CD14-positive monocyte (primary cell): ENCODE results near the gene TMEM205. TPM values are rescaled to one million over a fixed set of nuclear protein-coding genes. Genes with fewer than 3 reads are reported as not detected.

ENCODE experiments used
- DNase-seq, 3 donors: peaks; one replicate each; pipeline ENCODE4 v3.0.0-alpha.2; 2011 to 2022
- H2AFZ ChIP-seq: 2 replicates; pipeline ENCODE4 v1.6.0; 2012; ENCODE audit warnings: mild to moderate bottlenecking, low read depth, low read length, inconsistent platforms; ENCODE audit not compliant: insufficient read depth, poor library complexity, severe bottlenecking
- H3K27ac ChIP-seq, 2 donors: 1 replicate in 1 of 2; 2 replicates in 1 of 2; pipeline ENCODE4 v1.5.1; 2012 to 2013; ENCODE audit warnings: low read length in 2 of 2, control low read depth in 1 of 2, inconsistent platforms in 1 of 2, low read depth in 1 of 2, mild to moderate bottlenecking in 1 of 2
- H3K27me3 ChIP-seq, 2 donors: one replicate each; pipeline versions ENCODE4 v1.6.0 to v1.6.1; 2011 to 2013; ENCODE audit warnings: low read length in 2 of 2; ENCODE audit not compliant: control insufficient read depth in 2 of 2, insufficient read depth in 2 of 2
- H3K36me3 ChIP-seq, 2 donors: replicated peaks in 1 of 2; 1 replicate in 1 of 2; 2 replicates in 1 of 2; pipeline versions ENCODE4 v1.5.1 to v1.6.1; 2012 to 2013; ENCODE audit warnings: low read length in 2 of 2, control low read depth in 1 of 2, inconsistent platforms in 1 of 2, mild to moderate bottlenecking in 1 of 2; ENCODE audit not compliant: insufficient read depth in 2 of 2, control insufficient read depth in 1 of 2
- H3K4me1 ChIP-seq, 2 donors: 1 replicate in 1 of 2; 2 replicates in 1 of 2; pipeline versions ENCODE4 v1.5.1 to v1.6.1; 2012 to 2013; ENCODE audit warnings: low read length in 2 of 2, control low read depth in 1 of 2, inconsistent platforms in 1 of 2, mild to moderate bottlenecking in 1 of 2, moderate library complexity in 1 of 2; ENCODE audit not compliant: insufficient read depth in 2 of 2, control insufficient read depth in 1 of 2
- H3K4me2 ChIP-seq: replicated peaks from 2 replicates; pipeline ENCODE3; 2012; ENCODE audit warnings: low read length, moderate library complexity, mild to moderate bottlenecking; ENCODE audit not compliant: poor library complexity, severe bottlenecking; ENCODE audit errors: extremely low read depth
- H3K4me3 ChIP-seq, 3 experiments: fragments of 200-600 bp in 1 of 3; sonication (generic) in 1 of 3; replicated peaks in 1 of 3; 1 replicate in 2 of 3; 2 replicates in 1 of 3; pipeline ENCODE4 v1.5.1; 2011 to 2013; ENCODE audit warnings: low read length in 3 of 3, mild to moderate bottlenecking in 3 of 3, control low read depth in 2 of 3, low read depth in 2 of 3, inconsistent platforms in 1 of 3, moderate library complexity in 1 of 3
- H3K79me2 ChIP-seq: 2 replicates; pipeline ENCODE4 v1.6.0; 2012; ENCODE audit warnings: mild to moderate bottlenecking, control low read depth, inconsistent platforms, low read length, moderate library complexity; ENCODE audit not compliant: insufficient read depth
- H3K9ac ChIP-seq: 2 replicates; pipeline ENCODE4 v1.6.0; 2017; ENCODE audit warnings: low read length, mild to moderate bottlenecking; ENCODE audit not compliant: insufficient read depth, poor library complexity, severe bottlenecking
- H3K9me3 ChIP-seq, 2 donors: replicated peaks in 1 of 2; 1 replicate in 1 of 2; 2 replicates in 1 of 2; pipeline versions ENCODE4 v1.5.1 to v1.6.1; 2012 to 2013; ENCODE audit warnings: low read length in 2 of 2, control low read depth in 1 of 2; ENCODE audit not compliant: control insufficient read depth in 1 of 2, insufficient read depth in 1 of 2
- H4K20me1 ChIP-seq: 2 replicates; pipeline ENCODE4 v1.6.0; 2012; ENCODE audit warnings: mild to moderate bottlenecking, low read length, control low read depth, moderate library complexity; ENCODE audit not compliant: insufficient read depth
- H3K27ac Mint-ChIP-seq, 7 donors: one replicate each; pipeline ENCODE4 v1.8.0; 2020; ENCODE audit warnings: mild to moderate bottlenecking in 7 of 7, mixed read lengths in 7 of 7, moderate library complexity in 6 of 7, inconsistent platforms in 2 of 7
- H3K27me3 Mint-ChIP-seq, 3 donors: one replicate each; pipeline ENCODE4 v1.8.0; 2021 to 2022; ENCODE audit warnings: low read depth in 3 of 3, mild to moderate bottlenecking in 3 of 3, mixed read lengths in 3 of 3, moderate library complexity in 3 of 3, inconsistent platforms in 1 of 3
- H3K36me3 Mint-ChIP-seq, 2 donors: one replicate each; pipeline ENCODE4 v1.8.0; 2020; ENCODE audit warnings: mixed read lengths in 2 of 2, inconsistent platforms in 1 of 2, mild to moderate bottlenecking in 1 of 2
- H3K4me1 Mint-ChIP-seq: one replicate; pipeline ENCODE4 v1.8.0; 2020; ENCODE audit warnings: mild to moderate bottlenecking, mixed read lengths
- H3K4me3 Mint-ChIP-seq, 2 donors: one replicate each; pipeline ENCODE4 v1.8.0; 2020; ENCODE audit warnings: mild to moderate bottlenecking in 2 of 2, mixed read lengths in 2 of 2, moderate library complexity in 1 of 2
- H3K9me3 Mint-ChIP-seq, 7 donors: one replicate each; pipeline ENCODE4 v1.8.0; 2020 to 2022; ENCODE audit warnings: mixed read lengths in 7 of 7, mild to moderate bottlenecking in 6 of 7, moderate library complexity in 6 of 7, inconsistent platforms in 2 of 7
- WGBS: methylation state at CpG from one replicate; pipeline ENCODE4 v1.1.5; 2013; ENCODE audit warnings: missing lambda C conversion rate; ENCODE audit not compliant: insufficient coverage; 5-methylcytosine and 5-hydroxymethylcytosine counted together
- intact Hi-C, 2 donors: fragments of 100-400 bp; cut with micrococcal nuclease; formaldehyde crosslinking; loops; one replicate each; pipeline versions ENCODE4 v1.15.0 to v1.15.1; 2023
- polyA plus RNA-seq, 3 donors: library from polyadenylated mRNA; depleted of rRNA in 1 of 3; unstranded in 2 of 3; stranded (reverse) in 1 of 3; fragments of 300-500 nt in 2 of 3; fragments of >200 nt in 1 of 3; fragmentation: Illumina TruSeq in 2 of 3; gene quantifications; 1 replicate in 2 of 3; 2 replicates in 1 of 3; pipeline ENCODE4 v1.2.3, GENCODE V29; 2012 to 2021
- TF ChIP-seq, protein P1 (sequence below): fragments of 200-600 bp; IDR thresholded peaks from one replicate; pipeline ENCODE4 v1.8.0; 2022; ENCODE audit warnings: antibody characterized with exemption, mild to moderate bottlenecking

The TMEM205 gene
- polyA plus RNA-seq, 3 donors: 252 to 335 (median 263) TPM

DNA sequence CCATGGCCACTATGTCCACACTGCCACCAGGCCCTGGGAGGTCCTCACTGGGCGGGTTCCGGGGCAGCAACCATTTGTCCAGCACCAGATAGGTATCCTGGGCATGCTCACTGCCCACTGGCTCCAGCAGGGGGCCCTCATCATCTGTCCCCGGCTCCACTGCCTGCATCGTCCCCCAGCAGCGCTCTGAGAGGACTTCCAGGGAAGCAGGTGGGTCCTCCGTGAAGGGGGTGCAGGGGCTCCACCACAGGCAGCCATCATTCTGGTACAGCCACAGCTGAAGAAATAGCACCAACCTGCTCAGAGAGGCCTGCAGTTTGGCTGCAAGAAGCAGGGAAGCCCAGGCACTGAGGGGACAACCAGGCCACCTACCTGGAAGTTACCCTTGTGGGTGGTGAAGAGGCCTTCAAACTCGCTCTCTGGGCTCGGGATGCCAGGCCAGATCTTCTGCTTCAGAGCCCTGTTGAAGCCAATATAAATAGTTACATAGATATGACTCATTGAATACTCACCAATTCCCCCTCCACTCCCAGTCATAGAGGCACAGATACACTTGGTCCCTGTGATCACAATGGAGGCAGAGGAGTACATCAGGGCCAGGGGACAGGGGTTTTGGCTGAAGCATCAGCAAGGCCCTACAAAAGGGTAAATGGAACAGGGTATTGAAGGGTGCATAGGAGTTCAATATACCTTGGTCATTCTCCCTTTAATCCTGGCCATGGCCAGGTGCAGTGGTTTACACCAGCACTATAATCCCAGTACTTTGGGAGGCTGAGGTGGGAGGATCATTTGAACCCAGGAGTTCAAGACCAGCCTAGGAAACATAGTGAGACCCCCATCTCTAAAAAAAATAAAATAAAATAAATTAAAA, 32.5 kb upstream of the TMEM205 start:
- Histone ChIP-seq H3K9ac (no peak overlapping the region), H3K27me3 (peaks cover 0 to 11% of the 10 kb centered on the region in 2 donors), H3K9me3 (no peaks in the 10 kb centered on the region), H3K4me3 (no peak overlapping the region), H2AFZ (no peak overlapping the region), H3K79me2 (peaks cover 55% of the 10 kb centered on the region), H4K20me1 (no peaks in the 10 kb centered on the region), H3K4me1 (peaks cover 75 to 96% of the 10 kb centered on the region in 2 donors), H3K4me2 (peak overlapping the region; percentile 11), H3K27ac (peak overlapping the region; percentile 9 to 85), H3K36me3 (no peaks in the 10 kb centered on the region)
- Mint-ChIP-seq H3K27me3 (peaks cover 12 to 18% (median 16%) of the 10 kb centered on the region in 3 donors), H3K4me1 (peaks cover 46% of the 10 kb centered on the region), H3K4me3 (no peak overlapping the region), H3K27ac (peak overlapping the region; percentile 38 to 87 (median 80)), H3K36me3 (peaks cover 7 to 15% of the 10 kb centered on the region in 2 donors), H3K9me3 (peaks cover 0 to 4% (median 0%) of the 10 kb centered on the region in 7 donors)
- intact Hi-C loops: no loop called here
- peak in 2 of 3 donors; percentile 35 to 62 for DNase-seq
- 64% methylated on average over 6 of the region's 8 CpGs for WGBS
- TF ChIP-seq, protein P1, sequence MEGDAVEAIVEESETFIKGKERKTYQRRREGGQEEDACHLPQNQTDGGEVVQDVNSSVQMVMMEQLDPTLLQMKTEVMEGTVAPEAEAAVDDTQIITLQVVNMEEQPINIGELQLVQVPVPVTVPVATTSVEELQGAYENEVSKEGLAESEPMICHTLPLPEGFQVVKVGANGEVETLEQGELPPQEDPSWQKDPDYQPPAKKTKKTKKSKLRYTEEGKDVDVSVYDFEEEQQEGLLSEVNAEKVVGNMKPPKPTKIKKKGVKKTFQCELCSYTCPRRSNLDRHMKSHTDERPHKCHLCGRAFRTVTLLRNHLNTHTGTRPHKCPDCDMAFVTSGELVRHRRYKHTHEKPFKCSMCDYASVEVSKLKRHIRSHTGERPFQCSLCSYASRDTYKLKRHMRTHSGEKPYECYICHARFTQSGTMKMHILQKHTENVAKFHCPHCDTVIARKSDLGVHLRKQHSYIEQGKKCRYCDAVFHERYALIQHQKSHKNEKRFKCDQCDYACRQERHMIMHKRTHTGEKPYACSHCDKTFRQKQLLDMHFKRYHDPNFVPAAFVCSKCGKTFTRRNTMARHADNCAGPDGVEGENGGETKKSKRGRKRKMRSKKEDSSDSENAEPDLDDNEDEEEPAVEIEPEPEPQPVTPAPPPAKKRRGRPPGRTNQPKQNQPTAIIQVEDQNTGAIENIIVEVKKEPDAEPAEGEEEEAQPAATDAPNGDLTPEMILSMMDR: peak; percentile 68

DNA sequence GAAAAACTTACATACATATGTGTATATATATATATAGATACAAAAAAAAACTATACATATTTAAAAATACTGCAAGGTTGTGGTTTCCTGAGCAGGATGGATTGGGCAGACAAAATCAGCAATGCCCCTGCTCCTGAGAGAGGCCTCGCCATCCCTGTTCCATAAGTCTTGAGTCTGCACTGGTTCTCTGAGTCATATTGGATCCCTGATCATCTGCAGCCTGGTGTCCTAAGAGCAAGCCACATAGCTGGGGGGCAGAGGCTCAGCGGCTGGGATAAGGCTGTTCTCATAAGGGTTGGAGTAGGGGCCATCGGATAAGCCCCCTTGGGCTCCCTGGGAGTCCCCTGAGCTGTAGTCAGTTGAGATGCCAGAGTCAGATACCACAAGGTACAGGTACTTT, 31.7 kb upstream of the TMEM205 start:
- peaks cover 70 to 92% of the 10 kb centered on the region in 2 donors for H3K4me1 ChIP-seq
- H3K36me3 ChIP-seq: no peaks in the 10 kb centered on the region
- Mint-ChIP-seq H3K27ac (peak overlapping the region; percentile 38 to 87 (median 80)), H3K27me3 (peaks cover 7 to 11% (median 10%) of the 10 kb centered on the region in 3 donors), H3K9me3 (peaks cover 0 to 2% (median 0%) of the 10 kb centered on the region in 7 donors), H3K36me3 (peaks cover 7 to 15% of the 10 kb centered on the region in 2 donors), H3K4me3 (no peak overlapping the region), H3K4me1 (peaks cover 40% of the 10 kb centered on the region)
- H2AFZ ChIP-seq: no peak overlapping the region
- peaks cover 0 to 3% of the 10 kb centered on the region in 2 donors for H3K27me3 ChIP-seq
- 85% methylated on average over 3 of the region's 3 CpGs for WGBS
- no peaks in the 10 kb centered on the region for H3K9me3 ChIP-seq
- H3K79me2 ChIP-seq: peaks cover 55% of the 10 kb centered on the region
- H3K4me3 ChIP-seq: no peak overlapping the region
- H3K9ac ChIP-seq: no peak overlapping the region
- H3K4me2 ChIP-seq: peak overlapping the region; percentile 11
- peak overlapping the region; percentile 4 to 85 for H3K27ac ChIP-seq
- TF ChIP-seq, protein P1: no peak
- intact Hi-C loops: no loop called here
- DNase-seq: no peak
- H4K20me1 ChIP-seq: no peaks in the 10 kb centered on the region
